H1 (cell line): ENCODE data around the gene ATP5ME.

Source experiments
- CREB1 ChIP-seq: IDR thresholded peaks from 2 replicates; pipeline ENCODE4 v1.6.1; 2012; ENCODE audit warnings: inconsistent platforms
- CTCF ChIP-seq, 3 experiments: IDR thresholded peaks; 1 replicate in 2 of 3; 2 replicates in 1 of 3; pipeline versions ENCODE4 v1.5.1 to v1.6.1; 2011; ENCODE audit warnings: low read length in 3 of 3, mild to moderate bottlenecking in 3 of 3, inconsistent platforms in 2 of 3, low read depth in 1 of 3, moderate library complexity in 1 of 3; ENCODE audit not compliant: insufficient read depth in 1 of 3; ENCODE audit errors: control extremely low read depth in 1 of 3
- GABPA ChIP-seq: IDR thresholded peaks from 2 replicates; pipeline ENCODE4 v1.6.1; 2011; ENCODE audit warnings: mild to moderate bottlenecking, low read length, moderate library complexity, borderline replicate concordance; ENCODE audit not compliant: insufficient read depth
- ZNF274 ChIP-seq: IDR thresholded peaks from 2 replicates; pipeline ENCODE4 v1.7.0; 2012; ENCODE audit warnings: low read length, borderline replicate concordance; ENCODE audit errors: extremely low read depth

GRCh38 chr4:622996-623913 is 50.8 kb downstream of the ATP5ME start:
- TF ChIP-seq CTCF (IDR thresholded peaks at IDR 0.05; ENCODE audit: control extremely low read depth in 1 of 3, insufficient read depth in 1 of 3, low read depth in 1 of 3, low read length in 3 of 3) (no peak), CREB1 (no peak), ZNF274 (no peak), GABPA (no peak)
